HG03469 (cell line): ENCODE data around the gene OR52H1.
A peak's percentile ranks its signal among the peaks of the same experiment; 100 is the strongest.
"Not testable (repeated sequence)": the region's sequence is repeated elsewhere in the genome, so short reads cannot be mapped to it uniquely, and the experiment has no call there.

ENCODE experiments used
- ATAC-seq: cut with Tn5 transposase; IDR thresholded peaks from one replicate; pipeline ENCODE4 v1.9.1; 2021; ENCODE audit warnings: mild to moderate bottlenecking, moderate library complexity, moderate number of reproducible peaks; ENCODE audit not compliant: unreplicated experiment

Gene OR52H1

GRCh38 chr11:5548440-5548839 lies at the start of gene OR52H1:
Gene OR52H1, minus strand, starts transcription at chr11:5548540. Its CDS starts 3,035 bp downstream, at chr11:5545505.
- no peak for ATAC-seq

- ATAC-seq: no peak
Measured at GRCh38 chr11:5597953-5598352, 49.6 kb upstream of the OR52H1 start.

- no peak for ATAC-seq
Measured at GRCh38 chr11:5596607-5597201, 48.4 kb upstream of the OR52H1 start, which contains the start of gene TRIM6. Gene TRIM6, plus strand, starts transcription at chr11:5596637. Its CDS starts 261 bp downstream, at chr11:5596898.

- no peak for ATAC-seq
Measured at GRCh38 chr11:5593146-5593545, 44.8 kb upstream of the OR52H1 start.

- no peak for ATAC-seq
Measured at GRCh38 chr11:5592615-5593014, 44.3 kb upstream of the OR52H1 start.

- ATAC-seq: no peak
Measured at GRCh38 chr11:5591613-5592012, 43.3 kb upstream of the OR52H1 start.

GRCh38 chr11:5589906-5590305 lies 41.6 kb upstream of the OR52H1 start:
- ATAC-seq: not testable (repeated sequence)

GRCh38 chr11:5584458-5584857 lies 36.1 kb upstream of the OR52H1 start:
- ATAC-seq: not testable (repeated sequence)

GRCh38 chr11:5581014-5581413 lies 32.7 kb upstream of the OR52H1 start:
- no peak for ATAC-seq

- ATAC-seq: no peak
Measured at GRCh38 chr11:5580577-5580976, 32.2 kb upstream of the OR52H1 start, which contains the start of gene OR52B6. Gene OR52B6, plus strand, starts transcription at chr11:5580877. Its CDS starts 0 bp downstream, at chr11:5580877.

GRCh38 chr11:5577101-5577500 lies 28.8 kb upstream of the OR52H1 start:
- ATAC-seq: no peak

GRCh38 chr11:5575152-5575551 lies 26.8 kb upstream of the OR52H1 start:
- ATAC-seq: no peak

GRCh38 chr11:5574654-5575053 lies 26.3 kb upstream of the OR52H1 start:
- no peak for ATAC-seq

GRCh38 chr11:5564259-5565019 lies 16.1 kb upstream of the OR52H1 start:
- ATAC-seq: no peak

- no peak for ATAC-seq
Measured at GRCh38 chr11:5557751-5558150, 9.4 kb upstream of the OR52H1 start.

- ATAC-seq: no peak
Measured at GRCh38 chr11:5556596-5557188, 8.4 kb upstream of the OR52H1 start.

- no peak for ATAC-seq
Measured at GRCh38 chr11:5553343-5553742, 5.0 kb upstream of the OR52H1 start.

GRCh38 chr11:5550440-5551095 lies 2.2 kb upstream of the OR52H1 start:
- ATAC-seq: peak; percentile 55

GRCh38 chr11:5547982-5548381 lies 358 bp downstream of the OR52H1 start:
- no peak for ATAC-seq

GRCh38 chr11:5546457-5546856 lies 1.9 kb downstream of the OR52H1 start:
- no peak for ATAC-seq

- no peak for ATAC-seq
Measured at GRCh38 chr11:5541427-5541826, 6.9 kb downstream of the OR52H1 start.
